ENCODE data around the gene WWOX. TPM values are rescaled to one million over a fixed set of nuclear protein-coding genes. Genes with fewer than 3 reads are reported as not detected.

The WWOX gene
- polyA plus RNA-seq, 2 of the 4 experiments (the other 2 are of a cell fraction) = 16.0 to 17.2 TPM

DNA sequence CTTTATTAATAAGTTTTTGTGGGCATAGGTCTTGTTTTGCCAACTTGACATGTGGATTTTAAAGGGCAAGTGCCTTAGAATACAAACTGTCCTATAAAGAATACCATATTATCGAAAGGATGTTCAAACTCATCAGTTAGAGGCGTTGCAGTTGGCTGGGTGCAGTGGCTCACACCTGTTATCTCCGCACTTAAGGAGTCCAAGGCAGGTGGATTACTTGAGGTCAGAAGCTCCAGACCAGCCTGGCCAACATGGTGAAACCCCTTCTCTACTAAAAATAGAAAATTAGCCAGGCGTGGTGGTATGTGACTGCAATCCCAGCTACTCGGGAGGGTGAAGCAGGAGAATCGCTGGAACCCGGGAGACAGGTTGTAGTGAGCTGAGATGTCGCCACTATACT is 472.0 kb downstream of the WWOX start:
- Histone ChIP-seq H3K4me2 (no peak overlapping the region), H3K27ac (no peak overlapping the region), H3K4me1 (no peaks in the 10 kb centered on the region), H3K9me3 (no peaks in the 10 kb centered on the region), H3K4me3 (no peak overlapping the region)
- DNase-seq (ENCODE audit: low read depth in 1 of 2, low spot score in 1 of 2) (no peak), ATAC-seq (no peak), FAIRE-seq (no peak)
- TF ChIP-seq JUNB (IDR thresholded peaks at IDR 0.05) (no peak), RNF2 (IDR thresholded peaks at IDR 0.05; ENCODE audit: borderline replicate concordance, low read depth) (no peak), HEYL (CRISPR knock-in tag; IDR thresholded peaks at IDR 0.05) (no peak), CBX8 (IDR thresholded peaks at IDR 0.05) (no peak), EP300 (IDR thresholded peaks at IDR 0.05) (no peak), GATA3 (IDR thresholded peaks at IDR 0.05; ENCODE audit: borderline replicate concordance) (no peak), NR3C1 (IDR thresholded peaks at IDR 0.05) (no peak), CHD4 (IDR thresholded peaks at IDR 0.05; ENCODE audit: borderline replicate concordance) (no peak), FOXS1 (CRISPR knock-in tag; IDR thresholded peaks at IDR 0.05) (no peak), ZNF302 (CRISPR knock-in tag; IDR thresholded peaks at IDR 0.05) (no peak), NFE2L2 (conservative IDR thresholded peaks at IDR 0.05; ENCODE audit: low read length) (no peak), JUN (IDR thresholded peaks at IDR 0.05) (no peak)
- ChIA-PET POLR2A (no interaction called here), CTCF (no interaction called here)
- WGBS (ENCODE audit: missing lambda C conversion rate) = 58% methylated on average over 8 of the region's 8 CpGs

DNA sequence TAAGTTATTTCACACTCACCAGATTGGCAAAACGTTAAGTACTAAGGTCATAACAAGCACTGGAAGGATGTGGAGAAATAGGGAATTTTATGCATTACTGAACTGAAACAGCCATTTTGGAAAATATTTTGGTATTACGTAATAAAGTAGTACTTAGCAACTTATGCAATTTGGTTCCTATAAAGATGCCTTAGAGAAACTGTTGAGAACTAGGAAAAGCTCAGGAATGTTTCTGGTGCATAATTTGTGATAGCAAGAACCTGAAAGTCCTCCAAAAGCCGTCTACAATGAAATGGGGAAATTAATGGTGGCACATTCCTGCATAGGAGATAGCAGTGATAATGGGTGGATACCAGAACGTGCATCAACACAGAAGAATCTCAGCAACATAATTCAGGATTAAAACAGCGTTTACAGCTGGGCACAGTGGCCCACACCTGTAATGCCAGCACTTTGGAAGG is 472.5 kb downstream of the WWOX start:
- TF ChIP-seq, protein P1, sequence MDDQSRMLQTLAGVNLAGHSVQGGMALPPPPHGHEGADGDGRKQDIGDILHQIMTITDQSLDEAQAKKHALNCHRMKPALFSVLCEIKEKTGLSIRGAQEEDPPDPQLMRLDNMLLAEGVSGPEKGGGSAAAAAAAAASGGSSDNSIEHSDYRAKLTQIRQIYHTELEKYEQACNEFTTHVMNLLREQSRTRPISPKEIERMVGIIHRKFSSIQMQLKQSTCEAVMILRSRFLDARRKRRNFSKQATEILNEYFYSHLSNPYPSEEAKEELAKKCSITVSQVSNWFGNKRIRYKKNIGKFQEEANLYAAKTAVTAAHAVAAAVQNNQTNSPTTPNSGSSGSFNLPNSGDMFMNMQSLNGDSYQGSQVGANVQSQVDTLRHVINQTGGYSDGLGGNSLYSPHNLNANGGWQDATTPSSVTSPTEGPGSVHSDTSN (IDR thresholded peaks at IDR 0.05) = no peak
- no peak for TF ChIP-seq BHLHE40 (IDR thresholded peaks at IDR 0.05; ENCODE audit: low read depth, low read length)
- TF ChIP-seq JUN (IDR thresholded peaks at IDR 0.05) = no peak
- TF ChIP-seq HOXB13 (CRISPR knock-in tag; IDR thresholded peaks at IDR 0.05; ENCODE audit: low read depth) = no peak
- TF ChIP-seq ZFP36 (IDR thresholded peaks at IDR 0.05; ENCODE audit: borderline replicate concordance, partially characterized antibody) = no peak
- Histone ChIP-seq H3K4me3 (no peak overlapping the region), H3K4me1 (no peaks in the 10 kb centered on the region), H3K9me3 (no peaks in the 10 kb centered on the region), H3K4me2 (no peak overlapping the region), H3K27ac (no peak overlapping the region)
- ChIA-PET CTCF (no interaction called here), POLR2A (no interaction called here)
- DNase-seq (ENCODE audit: low read depth in 1 of 2, low spot score in 1 of 2) (no peak), FAIRE-seq (no peak), ATAC-seq (no peak)
- 45% methylated on average over 4 of the region's 5 CpGs for WGBS (ENCODE audit: missing lambda C conversion rate)

DNA sequence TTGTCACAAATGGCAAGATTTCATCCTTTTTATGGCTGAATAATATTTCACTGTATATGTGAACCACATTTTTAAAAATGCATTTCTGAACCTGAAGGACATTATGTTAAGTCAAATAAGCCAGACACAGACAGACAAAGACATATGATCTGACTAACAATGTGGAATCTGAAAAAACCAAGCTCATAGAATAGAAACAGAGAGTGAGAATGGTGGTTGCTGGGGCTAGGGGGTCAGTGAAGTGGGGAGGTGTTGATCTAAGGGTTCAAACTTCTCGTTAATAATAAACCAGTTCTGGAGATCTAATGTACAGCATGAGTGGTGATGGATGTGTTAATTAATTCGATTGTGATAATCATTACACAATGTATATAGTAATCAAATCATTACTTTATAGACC is 475.1 kb downstream of the WWOX start:
- POLR2A ChIA-PET = no interaction called here
- CTCF ChIA-PET = no interaction called here
- H3K4me2 ChIP-seq = no peak overlapping the region
- TF ChIP-seq, protein P2, sequence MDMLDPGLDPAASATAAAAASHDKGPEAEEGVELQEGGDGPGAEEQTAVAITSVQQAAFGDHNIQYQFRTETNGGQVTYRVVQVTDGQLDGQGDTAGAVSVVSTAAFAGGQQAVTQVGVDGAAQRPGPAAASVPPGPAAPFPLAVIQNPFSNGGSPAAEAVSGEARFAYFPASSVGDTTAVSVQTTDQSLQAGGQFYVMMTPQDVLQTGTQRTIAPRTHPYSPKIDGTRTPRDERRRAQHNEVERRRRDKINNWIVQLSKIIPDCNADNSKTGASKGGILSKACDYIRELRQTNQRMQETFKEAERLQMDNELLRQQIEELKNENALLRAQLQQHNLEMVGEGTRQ (IDR thresholded peaks at IDR 0.05) = no peak
- no peak for TF ChIP-seq EHMT2 (IDR thresholded peaks at IDR 0.05; ENCODE audit: low read depth)
- no peak for TF ChIP-seq ZNF302 (CRISPR knock-in tag; IDR thresholded peaks at IDR 0.05)
- TF ChIP-seq NFE2L2 (conservative IDR thresholded peaks at IDR 0.05; ENCODE audit: low read length) = no peak
- TF ChIP-seq, protein P3, sequence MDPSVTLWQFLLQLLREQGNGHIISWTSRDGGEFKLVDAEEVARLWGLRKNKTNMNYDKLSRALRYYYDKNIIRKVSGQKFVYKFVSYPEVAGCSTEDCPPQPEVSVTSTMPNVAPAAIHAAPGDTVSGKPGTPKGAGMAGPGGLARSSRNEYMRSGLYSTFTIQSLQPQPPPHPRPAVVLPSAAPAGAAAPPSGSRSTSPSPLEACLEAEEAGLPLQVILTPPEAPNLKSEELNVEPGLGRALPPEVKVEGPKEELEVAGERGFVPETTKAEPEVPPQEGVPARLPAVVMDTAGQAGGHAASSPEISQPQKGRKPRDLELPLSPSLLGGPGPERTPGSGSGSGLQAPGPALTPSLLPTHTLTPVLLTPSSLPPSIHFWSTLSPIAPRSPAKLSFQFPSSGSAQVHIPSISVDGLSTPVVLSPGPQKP (IDR thresholded peaks at IDR 0.05; ENCODE audit: low read depth, low read length) = no peak
- no peak for TF ChIP-seq PHF8 (IDR thresholded peaks at IDR 0.05; ENCODE audit: borderline replicate concordance, low read depth)
- TF ChIP-seq GATA3 (IDR thresholded peaks at IDR 0.05; ENCODE audit: borderline replicate concordance) = no peak
- no peak for TF ChIP-seq NR3C1 (IDR thresholded peaks at IDR 0.05)
- no peak for TF ChIP-seq NPAS2 (CRISPR knock-in tag; IDR thresholded peaks at IDR 0.05; ENCODE audit: borderline replicate concordance)
- no peak for TF ChIP-seq ZFP36 (IDR thresholded peaks at IDR 0.05; ENCODE audit: borderline replicate concordance, partially characterized antibody)
- DNase-seq (ENCODE audit: low read depth in 1 of 2, low spot score in 1 of 2) (no peak), FAIRE-seq (no peak), ATAC-seq (no peak)
- 20% methylated on average over 2 of the region's 2 CpGs for WGBS (ENCODE audit: missing lambda C conversion rate)
- no peaks in the 10 kb centered on the region for H3K4me1 ChIP-seq
- H3K27ac ChIP-seq = no peak overlapping the region
- H3K4me3 ChIP-seq = no peak overlapping the region
- no peaks in the 10 kb centered on the region for H3K9me3 ChIP-seq
